HG02763 (cell line): ENCODE measurements around the gene NBPF1.
"Not testable (repeated sequence)": the region's sequence is repeated elsewhere in the genome, so short reads cannot be mapped to it uniquely, and the experiment has no call there.

Source experiments
- ATAC-seq: cut with Tn5 transposase; IDR thresholded peaks from one replicate; pipeline ENCODE4 v1.9.1; 2021; ENCODE audit warnings: mild to moderate bottlenecking, moderate library complexity; ENCODE audit not compliant: unreplicated experiment

The NBPF1 gene

GRCh38 chr1:16623812-16624719 is 10.7 kb upstream of the NBPF1 start:
- ATAC-seq = not testable (repeated sequence)

DNA sequence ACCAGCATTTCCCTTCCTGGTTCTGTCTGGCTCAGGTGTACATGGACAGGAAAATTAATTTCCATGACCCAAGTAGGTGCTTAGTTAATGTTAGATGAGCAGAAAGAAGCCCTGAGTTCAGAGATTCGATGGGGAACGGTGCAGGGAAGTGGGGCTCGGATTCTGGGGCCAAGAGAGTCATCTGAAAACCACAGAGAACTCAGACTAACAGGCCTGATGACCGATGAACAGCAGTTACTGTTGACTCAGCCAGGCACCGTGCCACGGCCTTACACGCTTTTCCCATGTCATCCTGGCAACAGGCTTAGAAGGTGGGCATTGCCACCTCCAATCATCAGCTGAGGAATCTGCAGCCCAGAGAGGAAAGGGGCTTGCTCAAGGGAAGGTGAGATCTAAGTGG is 10.0 kb upstream of the NBPF1 start:
- not testable (repeated sequence) for ATAC-seq

DNA sequence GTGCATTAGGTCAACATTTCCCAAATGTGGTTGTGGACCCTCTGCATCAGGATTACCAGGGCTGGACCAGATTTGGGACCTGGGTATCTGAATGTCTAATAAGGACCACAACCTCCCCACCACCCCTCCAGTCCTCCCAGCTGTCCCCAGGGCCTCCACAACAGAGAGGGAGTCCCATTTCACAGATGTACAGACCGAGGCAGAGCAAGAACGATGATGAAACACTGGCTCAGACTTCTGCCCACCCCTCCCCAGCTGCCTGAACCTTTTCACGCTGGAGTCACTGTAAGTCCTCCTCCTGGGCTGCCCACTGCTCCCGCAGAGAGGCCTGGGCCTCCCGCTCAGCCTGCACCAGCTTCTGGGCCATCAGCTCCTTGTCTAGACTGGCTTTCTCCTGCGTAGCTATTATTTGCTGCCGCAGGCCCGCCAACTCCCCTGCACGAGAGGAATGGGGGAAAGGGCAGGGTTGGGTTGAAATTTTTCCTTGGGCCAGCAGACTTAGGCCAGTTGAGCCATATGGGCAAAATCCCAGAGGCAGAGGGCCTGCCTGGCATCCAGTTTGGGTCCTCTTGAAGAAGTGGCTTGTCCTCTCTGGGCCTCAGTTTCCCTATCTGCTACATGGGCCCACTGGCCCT is 8.4 kb upstream of the NBPF1 start:
- ATAC-seq = not testable (repeated sequence)

DNA sequence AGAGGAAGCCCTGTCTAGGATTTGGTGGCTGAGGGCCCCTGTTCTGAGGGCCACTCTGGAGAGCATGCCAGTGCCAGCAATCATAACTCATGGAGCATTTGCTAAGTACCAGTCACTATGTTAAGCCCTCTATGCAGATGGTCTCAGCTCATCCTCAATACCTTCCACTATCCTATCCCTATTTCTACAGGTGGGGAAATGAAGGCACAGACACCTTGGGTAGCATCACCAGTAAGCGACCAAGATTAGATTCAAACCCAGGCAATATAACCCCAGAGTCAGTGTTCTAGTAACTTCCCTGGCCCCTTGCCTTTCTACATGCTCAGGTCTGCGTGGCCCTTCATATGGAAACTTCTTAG is 7.9 kb upstream of the NBPF1 start:
- ATAC-seq = no peak

- ATAC-seq = not testable (repeated sequence)
Observed at GRCh38 chr1:16619803-16620501, 6.6 kb upstream of the NBPF1 start.

GRCh38 chr1:16618719-16619118 is 5.4 kb upstream of the NBPF1 start:
- no peak for ATAC-seq

GRCh38 chr1:16617778-16618580 is 4.6 kb upstream of the NBPF1 start:
- no peak for ATAC-seq

- no peak for ATAC-seq
Observed at GRCh38 chr1:16617114-16617631, 3.8 kb upstream of the NBPF1 start.

DNA sequence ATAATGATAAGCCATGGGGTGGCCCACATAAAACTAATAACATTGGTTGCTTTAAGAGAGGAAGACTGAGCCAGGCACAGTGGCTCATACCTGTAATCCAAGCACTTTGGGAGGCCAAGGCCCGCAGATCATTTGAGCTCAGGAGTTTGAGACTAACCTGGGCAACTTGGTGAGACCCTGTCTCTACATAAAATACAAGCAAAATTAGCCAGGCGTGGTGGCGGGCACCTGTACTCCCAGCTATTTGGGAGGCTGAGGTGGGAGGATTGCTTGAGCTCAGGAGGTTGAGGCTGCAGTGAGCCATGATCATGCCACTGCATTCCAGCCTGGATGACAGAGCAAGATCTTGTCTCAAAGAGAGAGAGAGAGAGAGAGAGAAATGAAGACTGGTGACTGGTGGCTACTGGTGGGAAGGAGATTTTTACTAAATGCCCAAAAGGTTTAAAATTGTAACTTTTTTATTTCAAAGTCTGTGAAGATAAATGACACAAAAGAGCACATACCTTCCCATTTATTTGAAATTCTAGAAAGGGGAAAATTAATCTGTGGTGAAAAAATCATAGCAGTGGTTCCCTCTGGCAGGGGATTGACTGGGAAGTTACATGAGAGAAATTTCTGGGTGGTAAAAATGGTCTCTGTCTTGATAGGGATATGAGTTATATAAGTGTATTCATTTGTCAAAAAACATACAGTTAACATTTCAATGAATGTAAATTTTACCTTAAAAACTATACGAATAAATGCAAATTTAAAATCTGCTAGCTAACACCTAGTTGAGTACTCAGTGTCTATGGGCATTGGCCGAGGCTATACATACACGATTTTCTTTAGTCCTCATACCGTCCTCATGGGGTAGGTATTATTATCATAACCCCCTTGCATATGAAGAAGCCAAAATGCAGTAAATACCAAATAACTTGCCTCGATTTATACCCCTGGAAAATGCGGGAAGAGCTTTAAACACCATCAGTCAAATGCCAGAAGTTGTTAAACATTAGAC is 2.2 kb upstream of the NBPF1 start:
- ATAC-seq = no peak

- ATAC-seq = no peak
Observed at GRCh38 chr1:16614361-16615252, 1.2 kb upstream of the NBPF1 start.

DNA sequence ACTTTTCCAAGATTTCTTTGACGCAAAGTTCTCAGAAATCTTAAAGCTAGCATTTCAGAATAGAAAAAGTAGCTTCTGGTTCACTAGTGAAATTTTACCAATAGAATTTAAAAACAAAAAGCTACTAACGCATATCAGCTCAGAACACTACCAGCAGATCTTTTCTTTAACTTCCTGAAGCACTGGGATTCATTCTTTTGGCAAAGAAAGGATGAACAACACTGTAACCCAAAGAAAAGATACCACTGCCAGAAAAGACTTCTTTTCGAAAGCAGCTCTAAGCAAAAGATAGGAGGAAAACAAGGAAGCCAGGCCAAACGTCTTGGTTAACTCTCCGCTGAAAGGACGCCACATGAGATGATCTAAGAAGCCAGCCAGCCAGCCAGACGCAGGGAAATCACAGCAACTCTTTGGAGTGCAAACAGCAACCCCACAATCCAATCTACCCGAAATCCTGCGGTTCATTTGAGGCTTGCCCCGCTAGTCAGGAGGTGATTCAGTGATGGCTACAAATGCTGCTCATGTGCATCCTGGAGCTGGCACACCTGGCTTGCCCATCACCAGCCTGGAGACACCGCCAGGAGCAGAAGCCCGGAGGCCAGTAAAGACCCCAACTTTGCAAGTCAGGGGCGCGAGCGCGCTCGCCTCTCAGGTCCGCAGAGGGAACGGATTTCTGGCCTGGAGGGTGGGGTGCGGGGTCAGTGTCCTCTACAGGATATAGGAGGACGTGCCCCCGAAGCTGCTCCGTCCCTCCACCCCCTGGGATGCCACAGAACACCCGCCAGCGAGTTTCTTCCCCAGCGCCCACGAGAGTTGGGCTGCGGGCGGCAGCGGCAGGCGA is 812 bp downstream of the NBPF1 start:
- ATAC-seq = no peak

GRCh38 chr1:16611981-16612331 is 1.4 kb downstream of the NBPF1 start:
- ATAC-seq = not testable (repeated sequence)

DNA sequence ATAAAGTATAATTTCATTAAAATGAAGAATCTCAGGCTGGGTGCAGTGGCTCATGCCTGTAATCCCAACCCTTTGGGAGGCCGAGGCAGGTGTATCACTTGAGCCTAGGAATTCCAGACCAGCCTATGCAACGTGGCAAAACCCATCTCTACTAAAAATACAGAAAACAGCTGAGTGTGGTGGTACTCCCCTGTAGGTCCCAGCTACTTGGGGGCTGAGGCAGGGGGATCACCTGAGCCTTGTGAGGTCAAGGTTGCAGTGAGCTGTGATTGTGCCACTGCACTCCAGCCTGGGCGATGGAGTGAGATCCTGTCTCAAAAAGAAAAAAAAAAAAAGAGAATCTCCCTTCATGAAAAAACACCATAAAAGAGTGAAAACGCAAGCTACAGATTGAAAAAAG is 2.2 kb downstream of the NBPF1 start:
- not testable (repeated sequence) for ATAC-seq

- ATAC-seq = not testable (repeated sequence)
Observed at GRCh38 chr1:16610553-16610952, 2.8 kb downstream of the NBPF1 start.

DNA sequence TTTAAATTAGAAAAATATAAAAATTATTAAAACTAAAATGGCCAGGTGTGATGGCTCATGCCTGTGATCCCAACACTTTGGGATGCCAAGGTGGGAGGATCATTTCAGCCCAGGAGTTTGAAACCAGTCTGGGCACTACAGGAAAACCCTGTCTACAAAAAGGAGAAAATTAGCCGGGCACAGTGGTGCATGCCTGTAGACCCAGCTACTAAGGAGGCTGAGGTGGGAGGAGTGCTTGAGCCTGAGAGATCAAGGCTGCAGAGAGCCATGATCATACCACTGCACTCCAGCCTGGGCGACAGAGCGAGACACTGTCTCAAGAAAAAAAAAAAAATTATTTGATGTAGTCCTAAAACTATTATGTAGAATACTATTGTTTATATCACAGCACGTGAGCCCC is 3.6 kb downstream of the NBPF1 start:
- ATAC-seq = not testable (repeated sequence)

DNA sequence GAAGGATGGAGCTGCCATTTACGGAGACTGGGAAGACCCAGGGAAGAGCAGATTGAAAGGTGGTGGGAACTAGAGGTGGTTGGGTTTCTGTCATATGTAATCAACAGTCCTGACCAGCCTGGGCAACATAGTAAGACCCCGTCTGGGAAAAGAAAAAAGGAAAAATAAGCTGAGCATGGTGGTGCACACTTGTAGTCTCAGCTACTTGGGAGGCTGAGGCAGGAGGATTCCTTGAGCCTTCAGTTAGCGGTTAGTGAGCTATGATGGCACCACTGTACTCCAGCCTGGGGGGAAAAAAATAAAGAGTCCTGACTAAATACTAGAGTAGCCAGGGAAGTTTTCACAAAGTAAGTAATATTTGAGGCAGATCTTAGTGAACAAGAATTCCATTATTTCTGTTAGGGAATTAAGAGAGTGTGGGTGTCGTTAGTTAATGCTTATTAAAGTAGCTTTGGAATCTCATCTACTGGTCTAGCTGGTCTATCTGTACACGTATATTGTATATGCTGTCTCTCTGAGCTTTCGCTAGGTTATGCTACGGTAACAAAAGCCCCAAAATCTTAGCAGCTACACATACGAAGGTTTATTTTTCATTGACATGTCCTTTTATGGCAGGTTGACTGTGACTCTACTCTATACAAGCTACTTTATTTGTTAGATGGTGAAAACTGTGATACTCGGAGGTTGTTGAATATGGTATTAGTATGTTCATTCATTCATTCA is 4.4 kb downstream of the NBPF1 start:
- ATAC-seq = no peak
